NCI-H82 treated with DMSO at 0.1 percent for 48 hours (cell line): ENCODE results near the gene KL.

Experiments used
- DNase-seq: peaks from one replicate; lab custom pipeline; 2025; ENCODE audit not compliant: unreplicated experiment; lab: John Stamatoyannopoulos, UW

KL gene

GRCh38 chr13:33110386-33110712 is 94.1 kb downstream of the KL start:
- DNase-seq: no peak

- DNase-seq: no peak
Measured at GRCh38 chr13:33110713-33111413, 94.6 kb downstream of the KL start.

DNA sequence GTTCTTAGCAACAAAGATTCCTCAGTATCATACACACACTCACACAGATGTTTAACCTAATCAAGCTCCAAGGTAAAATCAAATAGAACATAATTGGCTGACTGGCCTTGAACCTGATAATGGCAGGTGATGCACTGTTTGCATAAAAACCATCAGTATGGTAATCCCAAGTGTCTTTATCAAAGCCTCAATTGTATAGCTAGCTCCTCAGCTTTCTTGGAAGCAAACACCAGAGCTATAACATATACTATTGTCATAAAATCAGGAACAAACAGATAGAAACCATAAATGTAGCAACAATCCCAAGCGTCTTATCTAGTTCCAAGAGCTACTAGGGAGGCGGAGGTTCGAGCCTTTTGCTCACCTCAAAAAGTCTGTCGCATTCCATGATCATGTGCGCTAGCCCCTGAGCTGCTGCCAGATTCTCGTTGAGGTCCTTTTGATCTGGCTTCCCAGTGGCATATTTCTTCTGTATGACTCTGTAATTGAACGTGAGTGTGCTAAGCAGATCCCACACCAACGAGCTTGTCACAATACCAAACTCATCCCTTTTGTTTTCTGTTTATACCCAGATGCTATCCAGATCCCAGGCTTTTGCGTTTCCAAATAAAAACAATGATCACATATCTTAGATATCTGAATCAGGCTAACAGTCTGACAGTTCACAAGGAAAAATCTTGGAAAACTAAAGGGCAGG is 95.3 kb downstream of the KL start:
- no peak for DNase-seq

DNA sequence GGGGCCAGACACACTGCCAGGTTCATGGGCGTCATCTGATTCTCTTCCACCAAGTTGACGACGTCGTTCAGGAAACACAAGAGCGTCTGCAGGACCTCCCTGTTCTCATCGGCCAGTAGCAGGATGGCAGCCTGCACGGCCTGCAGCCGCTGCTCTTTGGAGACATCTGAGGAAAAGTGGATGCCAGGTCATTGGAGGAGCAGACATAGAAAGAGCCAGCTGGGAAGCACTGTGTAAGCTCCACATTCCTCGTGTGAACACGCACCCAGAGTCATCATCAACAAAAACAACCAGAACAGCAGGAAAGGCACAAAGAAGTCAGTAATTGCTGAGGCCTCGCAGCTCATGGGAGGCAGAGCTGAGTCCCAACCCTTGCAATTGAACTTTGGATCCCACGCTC is 96.5 kb downstream of the KL start:
- DNase-seq: no peak

DNA sequence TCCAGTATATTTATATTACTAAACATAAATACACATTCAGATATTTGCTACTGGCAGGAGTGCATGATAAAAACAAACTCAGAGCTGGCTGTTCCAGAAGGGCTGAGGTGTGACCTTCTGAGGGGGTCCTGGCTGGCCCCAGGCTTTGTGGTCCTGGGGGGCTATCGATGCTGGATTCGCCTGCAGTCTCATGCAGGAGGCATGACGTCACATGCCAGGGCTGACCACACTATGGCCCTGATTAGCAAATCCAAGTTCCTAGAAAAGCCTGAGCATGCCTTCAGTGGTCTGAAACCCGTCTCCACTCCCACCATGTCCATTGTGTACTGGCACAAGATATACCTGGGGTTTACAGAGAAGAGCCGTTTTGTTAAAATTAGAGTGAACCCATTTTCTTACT is 97.9 kb downstream of the KL start:
- DNase-seq: no peak

- no peak for DNase-seq
Measured at GRCh38 chr13:33115274-33115673, 99.1 kb downstream of the KL start.
